Measurements from ENCODE around the gene MTHFD1L.

- TF ChIP-seq ZNF274 (IDR thresholded peaks at IDR 0.05; ENCODE audit: low read depth, low read length), result no peak
- TF ChIP-seq SUZ12 (IDR thresholded peaks at IDR 0.05; ENCODE audit: extremely low read depth, insufficient read depth, insufficient read length), result no peak
These were observed 60.1 kb downstream of the MTHFD1L start for GRCh38 chr6:150925590-150925928.

Measured in NT2/D1 (cell line).